Measurements from ENCODE around the gene SNTA1.
"Not testable (repeated sequence)": the region's sequence is repeated elsewhere in the genome, so short reads cannot be mapped to it uniquely, and the experiment has no call there.

SNTA1 gene

DNA sequence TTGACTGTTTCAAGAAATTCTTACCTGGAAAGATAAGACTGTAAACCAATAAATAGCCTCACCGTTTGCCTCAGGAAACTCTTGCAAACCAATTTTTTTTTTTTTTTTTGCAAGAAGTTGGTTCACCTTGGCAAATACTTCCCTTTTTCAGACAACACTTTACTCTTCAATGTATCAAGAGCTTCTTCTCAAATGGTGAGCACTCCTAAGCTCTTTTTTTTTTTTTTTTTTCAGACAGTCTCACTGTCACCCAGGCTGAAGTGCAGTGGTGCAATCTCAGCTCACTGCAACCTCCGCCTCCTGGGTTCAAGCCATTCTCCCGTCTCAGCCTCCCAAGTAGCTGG, 22.7 kb upstream of the SNTA1 start:
- DNase-seq (ENCODE audit: low spot score) (no peak), FAIRE-seq (no peak)

DNA sequence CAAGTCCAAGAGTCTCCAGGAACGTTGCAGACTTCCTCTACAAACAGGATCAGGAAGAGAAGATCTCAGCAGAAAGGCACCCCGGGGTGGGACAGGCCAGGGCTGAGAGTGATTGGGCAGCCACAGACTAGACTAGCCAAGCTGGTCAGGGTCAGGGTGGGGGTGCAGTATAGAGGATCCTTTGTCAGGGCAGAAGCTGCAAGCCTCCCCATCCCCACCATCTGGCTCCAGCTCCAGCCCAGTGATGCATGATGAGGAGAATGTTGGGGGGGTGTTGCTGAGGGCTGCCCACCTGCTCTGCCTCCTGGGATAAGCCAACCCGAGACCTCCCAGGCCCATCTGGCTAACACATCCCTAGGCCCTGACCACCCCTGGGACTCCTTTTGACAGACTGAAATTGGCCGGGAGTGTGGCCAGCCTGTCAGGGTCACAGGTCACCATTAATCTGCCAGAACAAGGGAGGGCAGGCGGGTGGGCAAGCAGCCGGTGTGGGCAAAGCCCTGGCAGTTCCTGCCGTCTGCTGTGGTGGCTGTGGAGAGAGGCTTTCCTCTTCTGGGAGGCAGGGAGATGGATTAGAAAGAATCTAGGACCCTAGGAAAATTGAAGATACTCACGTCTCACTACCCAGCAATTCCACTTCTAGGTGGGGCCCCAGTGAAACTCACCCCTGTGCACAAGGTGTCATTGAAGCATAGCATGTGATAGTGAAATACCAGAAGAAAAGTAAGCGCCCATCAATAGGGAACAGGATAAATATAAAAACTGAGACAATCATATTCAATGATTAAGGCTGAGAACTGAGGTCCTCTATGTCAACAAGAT, 22.1 kb upstream of the SNTA1 start:
- no peak for DNase-seq (ENCODE audit: low spot score)
- FAIRE-seq = no peak

DNA sequence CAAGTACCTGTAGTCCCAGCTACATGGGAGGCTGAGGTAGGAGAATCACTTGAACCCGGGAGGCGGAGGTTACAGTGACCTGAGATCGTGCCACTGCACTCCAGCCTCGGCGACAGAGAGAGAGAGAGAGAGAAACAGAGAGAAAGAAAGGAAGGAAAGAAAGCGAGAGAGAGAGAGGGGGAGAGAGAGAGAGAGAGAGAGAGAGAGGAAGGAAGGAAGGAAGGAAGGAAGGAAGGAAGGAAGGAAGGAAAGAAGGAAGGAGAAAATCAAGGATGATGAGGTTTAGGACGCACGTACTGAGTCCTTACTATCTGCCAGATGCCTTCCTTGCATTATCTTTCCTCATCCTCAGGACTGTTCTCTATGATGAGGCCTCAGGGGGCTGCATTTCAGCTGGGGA, 21.2 kb upstream of the SNTA1 start:
- not testable (repeated sequence) for FAIRE-seq; DNase-seq (ENCODE audit: low spot score)

DNA sequence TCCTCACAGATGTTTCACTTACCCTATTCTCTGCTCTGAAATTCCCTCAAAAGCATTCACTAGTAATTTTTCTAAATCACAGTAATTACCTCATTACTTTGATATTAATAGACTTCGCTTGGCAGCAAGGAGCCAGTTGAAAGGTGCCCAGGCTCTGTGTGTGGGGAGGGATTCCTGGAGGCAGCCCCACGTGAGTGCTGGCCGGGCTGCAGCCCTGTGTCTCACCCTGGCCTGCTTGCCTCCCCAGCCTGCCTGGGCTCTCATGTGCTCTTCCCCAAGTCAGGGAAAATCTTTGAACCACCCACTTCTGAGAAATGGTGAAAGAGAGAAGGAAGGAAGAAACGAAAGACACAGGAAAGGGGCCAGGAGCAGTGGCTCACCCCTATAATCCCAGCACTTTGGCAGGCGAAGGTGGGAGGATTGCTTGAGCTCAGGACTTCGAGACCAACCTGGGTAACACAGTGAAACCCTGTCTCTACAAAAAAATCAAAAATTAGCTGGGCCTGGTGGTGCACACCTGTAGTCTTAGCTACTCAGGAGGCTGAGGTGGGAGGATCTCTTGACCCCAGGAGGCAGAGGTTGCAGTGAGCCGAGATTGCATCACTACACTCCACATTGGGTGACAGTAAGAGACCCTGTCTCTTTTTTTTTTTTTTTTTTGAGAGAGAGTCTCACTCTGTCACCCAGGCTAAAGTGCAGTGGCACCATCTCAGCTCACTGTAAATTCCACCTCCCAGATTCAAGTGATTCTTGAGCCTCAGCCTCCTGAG, 20.0 kb upstream of the SNTA1 start:
- FAIRE-seq (no peak), DNase-seq (ENCODE audit: low spot score) (no peak)

DNA sequence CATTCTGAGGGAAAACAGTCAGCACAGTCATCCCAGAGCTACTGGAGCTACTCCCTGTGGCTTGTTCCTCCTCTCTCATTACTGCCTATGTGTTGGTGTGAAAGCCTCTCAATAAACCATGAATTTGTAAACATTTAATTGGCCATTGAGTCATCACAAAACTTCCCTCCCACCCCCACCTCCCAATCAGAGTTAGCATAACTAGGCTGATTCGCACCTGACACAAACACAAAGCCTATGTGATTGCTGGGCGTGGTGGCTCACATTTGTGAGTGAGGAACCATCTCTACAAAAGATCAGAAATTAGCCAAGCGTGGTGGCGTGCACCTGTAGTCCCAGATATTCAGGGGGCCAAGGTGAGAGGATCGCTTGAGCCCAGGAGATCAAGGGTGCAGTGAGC, 17.1 kb upstream of the SNTA1 start:
- DNase-seq (ENCODE audit: low spot score) = no peak
- no peak for FAIRE-seq

DNA sequence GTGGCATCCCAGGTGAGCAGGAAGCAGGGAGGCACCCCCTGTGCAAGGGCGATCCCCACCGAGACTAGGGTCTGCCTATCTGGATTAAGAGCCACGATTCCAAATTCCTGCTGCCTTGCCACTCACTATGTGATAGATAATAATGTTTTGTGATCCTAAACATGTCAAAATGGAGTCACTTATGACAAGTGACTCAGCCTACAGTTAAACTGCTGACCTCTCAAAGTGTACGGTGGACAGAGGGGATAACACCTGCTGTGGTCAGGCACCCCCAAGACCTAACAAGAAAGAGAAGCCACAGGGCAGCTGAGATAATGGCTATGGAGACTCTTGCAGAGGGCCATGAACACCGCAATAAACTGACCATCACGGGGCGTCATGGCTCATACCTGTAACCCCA, 16.0 kb upstream of the SNTA1 start:
- no peak for FAIRE-seq

DNA sequence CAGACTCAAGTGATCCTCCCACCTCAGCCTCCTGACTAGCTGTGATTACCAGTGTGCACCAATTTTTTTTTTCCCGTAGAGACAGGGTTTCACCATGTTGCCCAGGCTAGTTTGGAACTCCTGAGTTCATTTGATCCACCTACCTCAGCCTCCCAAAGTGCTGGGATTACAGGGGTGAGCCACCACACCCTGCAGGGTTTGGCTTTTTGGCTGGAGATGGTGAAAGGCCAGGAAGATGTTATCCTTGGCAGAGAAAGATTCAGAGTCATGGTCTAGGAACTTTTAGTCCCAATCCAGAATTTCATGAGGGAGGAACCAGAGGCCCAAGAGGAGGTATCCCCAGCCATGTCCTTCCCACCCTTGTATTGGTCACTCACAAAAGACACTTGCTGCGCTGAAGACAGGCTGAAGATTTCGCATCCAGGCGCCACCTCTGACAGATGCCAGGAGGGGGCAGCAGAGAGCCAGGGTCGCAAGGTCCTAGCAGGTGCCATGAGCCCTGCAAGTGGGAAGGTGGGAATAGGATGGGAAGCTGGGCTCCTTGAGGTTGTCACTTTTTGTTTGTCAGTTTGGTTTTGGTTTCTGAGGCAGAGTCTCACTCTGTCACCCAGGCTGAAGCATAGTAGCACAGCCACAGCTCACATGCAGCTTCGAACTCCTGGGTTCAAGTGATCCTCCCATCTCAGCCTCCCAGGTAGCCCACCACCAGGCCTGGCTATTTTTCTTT, 13.5 kb upstream of the SNTA1 start:
- peak; percentile 68 for DNase-seq (ENCODE audit: low spot score)
- FAIRE-seq = not testable (repeated sequence)

More for the DNA sequence above, 16.0 kb upstream of the SNTA1 start:
- no peak for DNase-seq (ENCODE audit: low spot score)

DNA sequence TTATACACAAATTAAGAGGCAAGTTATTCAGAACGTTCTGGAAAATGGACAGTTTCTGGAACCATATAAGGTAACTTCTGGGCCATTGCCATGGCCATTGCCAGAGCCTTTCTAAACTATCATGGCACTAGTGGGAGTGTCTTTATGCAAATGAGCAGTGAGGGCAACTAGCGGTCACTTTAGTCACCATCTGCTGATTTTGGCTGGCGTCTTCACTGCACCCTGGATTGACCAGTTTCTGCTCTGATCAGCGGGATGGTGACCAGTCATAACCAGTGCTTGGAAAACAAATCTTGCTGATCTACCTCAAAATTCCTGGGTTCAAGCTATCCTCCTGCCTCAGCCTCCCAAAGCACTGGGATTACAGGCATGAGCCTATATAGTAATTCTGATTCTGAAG, 7.3 kb upstream of the SNTA1 start:
- DNase-seq (ENCODE audit: low spot score) = no peak
- no peak for FAIRE-seq

DNA sequence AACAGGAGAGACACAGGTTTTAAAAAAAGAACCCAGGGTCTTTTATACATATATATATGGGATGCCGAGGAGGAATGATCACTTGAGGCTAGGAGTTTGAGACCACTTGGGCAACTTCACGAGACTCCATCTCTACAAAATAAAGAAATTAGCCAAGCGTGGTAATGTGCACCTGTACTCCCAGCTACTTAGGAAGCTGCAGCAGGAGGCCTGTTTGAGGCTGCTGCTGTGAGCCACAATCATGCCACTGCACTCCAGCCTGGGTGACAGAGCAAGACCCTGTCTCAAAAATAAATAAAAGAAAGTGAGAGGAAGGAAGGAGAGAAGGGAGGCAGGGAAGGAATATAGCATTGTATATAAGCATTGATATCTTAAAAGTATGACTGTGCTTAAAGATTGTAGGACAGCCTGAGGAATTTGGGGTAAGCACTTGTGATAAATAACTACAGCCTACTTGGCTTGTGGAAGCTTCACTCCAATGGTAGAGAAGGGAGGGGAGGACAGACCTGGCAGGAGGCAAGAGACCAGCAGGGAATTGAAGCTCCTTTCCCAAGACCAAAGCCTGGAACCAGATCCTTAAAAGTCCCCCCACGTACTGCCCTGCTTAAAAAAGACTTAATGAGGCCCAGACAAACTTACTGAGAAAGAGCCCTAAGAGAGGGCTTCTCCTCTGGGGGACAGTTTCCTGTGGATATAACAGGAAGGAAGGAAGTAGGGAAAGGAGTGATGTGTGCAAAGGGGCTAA, 2.5 kb upstream of the SNTA1 start:
- FAIRE-seq (no peak), DNase-seq (ENCODE audit: low spot score) (no peak)

DNA sequence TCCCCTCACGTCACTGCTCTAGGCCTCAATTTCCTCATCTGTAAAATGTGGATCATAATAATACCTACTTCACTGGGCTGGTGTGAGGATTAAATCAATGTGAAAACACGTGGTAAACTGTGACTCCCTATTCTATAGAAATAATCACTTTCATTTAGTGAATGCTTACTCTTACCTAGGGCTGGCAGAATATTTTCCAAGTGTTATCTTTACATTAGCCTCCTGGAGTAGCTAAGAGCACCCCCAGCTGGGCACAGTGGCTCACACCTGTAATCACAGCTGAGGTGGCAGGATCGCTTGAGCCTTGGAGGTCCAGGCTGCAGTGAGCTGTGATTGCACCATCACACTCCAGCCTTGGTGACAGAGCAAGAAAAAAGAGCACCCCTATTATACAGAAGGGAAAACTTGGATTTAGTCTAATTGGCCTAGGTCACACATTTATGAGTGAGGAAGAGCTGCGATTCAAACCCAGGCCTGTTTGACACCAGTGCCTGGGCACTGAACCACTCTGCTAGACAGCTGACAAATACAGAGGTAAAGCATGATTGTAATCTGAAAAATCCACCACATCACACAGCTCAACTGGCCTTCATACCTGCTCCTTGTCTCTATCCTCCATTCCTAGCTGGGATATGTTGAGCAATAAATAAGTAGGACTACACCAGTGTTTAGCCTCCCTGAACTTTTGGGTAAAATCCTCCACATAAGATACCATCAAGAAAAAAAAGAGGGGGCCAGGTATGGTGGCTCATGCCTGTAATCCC, 1.4 kb upstream of the SNTA1 start:
- FAIRE-seq = no peak
- peak; percentile 30 for DNase-seq (ENCODE audit: low spot score)

DNA sequence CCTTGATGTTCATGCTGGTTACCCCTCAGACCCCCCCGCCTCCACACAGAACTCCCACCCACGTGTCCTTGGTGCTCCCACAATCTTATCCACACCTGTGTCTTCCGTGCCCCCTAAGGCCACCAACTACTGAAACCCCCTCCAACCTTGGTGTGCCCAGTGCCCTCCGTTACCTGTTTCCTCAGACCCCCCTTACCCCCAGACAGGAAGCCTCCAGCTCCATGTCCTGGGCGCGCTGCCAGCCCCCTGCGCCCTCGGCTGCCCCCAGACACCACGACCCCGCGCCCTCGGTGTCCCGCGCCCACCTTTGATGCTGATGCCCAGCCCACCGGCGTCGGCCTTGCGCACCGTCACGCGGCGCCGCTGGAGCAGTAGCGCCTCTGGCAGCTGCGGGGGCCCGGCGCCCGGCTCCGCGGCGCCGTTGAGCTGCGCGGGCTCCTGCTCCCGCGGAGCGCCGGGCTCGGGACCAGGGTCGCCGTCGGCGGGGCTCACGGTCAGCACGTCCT, 504 bp downstream of the SNTA1 start:
- DNase-seq (ENCODE audit: low spot score) = no peak
- FAIRE-seq = no peak

DNA sequence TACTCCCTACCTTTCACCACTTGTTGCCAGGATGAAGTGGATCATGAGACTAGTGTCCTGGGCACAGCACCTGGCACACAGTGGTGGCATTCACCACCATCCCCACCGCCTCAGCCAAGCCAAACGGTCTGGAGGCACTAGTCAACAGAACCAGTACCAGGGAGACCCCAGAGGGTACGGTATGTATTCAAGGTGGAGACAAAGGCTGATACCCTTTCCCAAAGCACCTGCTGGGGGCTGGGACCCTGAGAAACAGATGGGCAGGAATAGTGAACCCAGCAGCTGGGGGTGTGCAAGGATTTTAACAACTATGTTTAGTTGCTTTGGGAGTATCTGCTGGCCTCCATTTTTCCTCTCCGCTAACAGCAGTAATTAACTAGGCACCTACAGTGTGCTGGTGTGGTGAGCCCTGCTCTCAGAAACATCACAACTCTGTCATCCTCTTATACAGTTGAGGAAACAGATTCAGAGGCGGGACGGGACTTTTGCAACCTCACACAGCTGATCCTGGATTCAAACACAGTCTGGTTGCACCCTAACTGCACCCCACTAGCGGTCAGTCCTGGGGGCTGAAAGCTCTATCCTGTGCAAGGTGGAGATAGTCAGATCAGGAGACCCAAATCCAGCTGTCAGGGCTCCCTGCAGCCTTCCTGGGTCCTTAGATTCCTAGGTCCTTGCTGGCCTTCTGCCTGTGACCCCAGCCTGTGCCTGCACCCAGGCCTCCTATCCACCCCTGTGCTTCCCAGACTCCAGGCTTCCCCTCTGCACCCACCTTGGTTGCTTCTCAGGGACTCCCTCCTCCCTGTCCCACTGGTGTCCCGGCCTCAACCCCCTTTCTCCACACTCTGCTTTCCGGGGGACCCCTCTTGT, 1.2 kb downstream of the SNTA1 start:
- DNase-seq (ENCODE audit: low spot score) = no peak
- FAIRE-seq = no peak

DNA sequence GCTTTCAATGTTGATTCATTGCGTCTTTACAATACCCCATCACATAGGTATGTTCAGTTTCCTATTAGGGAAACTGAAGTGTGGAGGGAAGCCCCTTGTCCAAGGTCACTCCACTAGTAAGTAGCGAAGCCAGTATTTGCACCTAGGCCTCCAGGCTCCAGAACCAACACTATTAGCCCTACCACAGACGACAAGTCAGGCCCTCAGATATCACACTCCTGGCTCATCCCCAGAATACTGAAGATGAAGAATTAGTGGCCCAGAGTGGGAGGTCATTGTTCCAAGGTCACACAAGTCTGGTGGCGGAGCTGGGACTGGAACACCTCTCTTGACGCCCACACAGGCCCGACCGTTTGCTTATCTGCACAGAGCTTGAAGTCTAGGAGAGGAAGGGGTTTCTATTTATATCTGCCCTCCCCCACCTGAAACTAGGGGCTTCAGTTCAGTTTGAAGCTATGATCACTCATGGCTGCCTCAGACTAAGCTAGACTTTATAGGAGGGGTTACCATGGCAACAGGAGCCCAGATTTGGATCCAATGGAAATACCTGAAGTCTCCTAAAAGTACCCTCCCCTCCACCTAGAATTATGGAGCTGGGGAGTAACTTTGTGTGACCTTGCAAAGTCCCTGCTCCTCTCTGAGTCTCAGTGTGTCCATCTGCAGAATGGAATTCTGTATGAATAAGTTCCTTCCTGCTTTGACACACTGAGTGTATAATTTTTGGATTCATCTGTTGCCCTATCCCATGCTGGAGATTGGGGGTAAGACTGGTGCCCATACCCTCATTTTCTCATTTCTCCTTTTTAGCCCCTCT, 2.2 kb downstream of the SNTA1 start:
- DNase-seq (ENCODE audit: low spot score) = no peak
- no peak for FAIRE-seq

DNA sequence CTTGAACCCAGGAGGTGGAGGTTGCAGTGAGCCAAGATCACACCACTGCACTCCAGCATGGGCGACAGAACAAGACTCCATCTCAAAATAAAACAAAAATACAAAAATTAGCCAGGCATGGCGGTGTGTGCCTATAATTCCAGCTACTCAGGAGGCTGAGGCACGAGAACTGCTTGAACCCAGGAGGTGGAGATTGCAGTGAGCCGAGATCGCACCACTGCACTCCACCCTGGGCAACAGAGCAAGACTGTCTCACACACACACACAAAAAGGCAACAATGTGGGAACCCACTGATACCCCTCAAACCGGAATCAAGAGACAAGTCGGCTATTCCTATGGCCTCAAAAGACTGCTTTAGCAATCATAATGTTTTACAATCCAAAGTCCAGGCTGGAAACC, 3.0 kb downstream of the SNTA1 start:
- FAIRE-seq; DNase-seq (ENCODE audit: low spot score): not testable (repeated sequence)

DNA sequence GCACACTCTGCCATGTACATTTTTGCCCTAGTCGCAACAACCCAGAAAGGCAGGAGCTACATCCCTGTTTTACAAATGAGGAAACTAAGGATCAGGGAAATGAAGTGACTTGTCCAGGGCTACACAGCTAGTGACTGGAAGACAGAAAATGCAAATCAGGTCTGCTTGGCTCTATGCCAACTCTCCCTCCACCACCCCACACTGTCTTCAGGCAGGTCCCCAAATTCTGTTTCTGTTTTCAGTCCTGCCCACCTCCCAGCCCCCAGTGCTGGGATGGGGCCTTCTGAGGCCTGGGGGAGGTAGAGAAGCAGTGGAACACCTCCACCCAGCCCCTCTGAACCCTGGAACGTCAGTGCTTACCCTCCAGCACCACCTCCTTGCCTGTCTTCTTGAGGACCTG, 5.1 kb downstream of the SNTA1 start:
- DNase-seq (ENCODE audit: low spot score) (no peak), FAIRE-seq (no peak)

DNA sequence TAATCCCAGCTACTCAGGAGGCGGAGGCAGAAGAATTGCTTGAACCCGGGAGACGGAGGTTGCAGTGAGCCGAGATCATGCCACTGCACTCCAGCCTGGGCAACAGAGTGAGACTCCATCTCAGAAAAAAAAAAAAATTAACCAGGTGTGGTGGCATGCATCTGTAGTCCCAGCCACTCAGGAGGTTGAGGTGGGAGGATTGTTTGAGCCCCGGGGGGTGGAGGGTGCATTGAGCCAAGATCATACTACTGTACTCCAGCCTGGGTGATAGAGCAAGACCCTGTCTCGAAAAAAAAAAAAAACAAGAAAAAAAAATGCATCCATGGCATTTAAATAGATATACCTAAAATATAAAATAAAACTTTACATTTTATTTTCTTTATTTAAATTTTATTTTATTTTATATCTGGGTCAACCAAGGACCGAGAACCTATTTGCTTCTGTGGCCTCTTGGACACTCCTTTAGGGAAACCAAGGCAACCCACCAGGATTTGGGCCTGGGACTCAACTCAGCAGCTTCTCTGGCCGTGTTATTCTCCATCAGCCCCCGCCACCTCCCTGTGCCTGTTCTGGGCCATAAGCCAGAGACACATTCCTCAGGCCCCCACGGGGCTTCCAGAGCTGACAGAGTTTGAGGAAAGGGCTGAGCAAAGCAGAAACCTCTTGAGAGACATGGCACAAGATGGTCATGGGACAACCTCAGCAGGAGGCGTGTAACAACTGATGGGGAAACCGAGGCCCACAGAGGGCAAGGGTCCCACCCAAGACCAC, 6.2 kb downstream of the SNTA1 start:
- no peak for DNase-seq (ENCODE audit: low spot score)

DNA sequence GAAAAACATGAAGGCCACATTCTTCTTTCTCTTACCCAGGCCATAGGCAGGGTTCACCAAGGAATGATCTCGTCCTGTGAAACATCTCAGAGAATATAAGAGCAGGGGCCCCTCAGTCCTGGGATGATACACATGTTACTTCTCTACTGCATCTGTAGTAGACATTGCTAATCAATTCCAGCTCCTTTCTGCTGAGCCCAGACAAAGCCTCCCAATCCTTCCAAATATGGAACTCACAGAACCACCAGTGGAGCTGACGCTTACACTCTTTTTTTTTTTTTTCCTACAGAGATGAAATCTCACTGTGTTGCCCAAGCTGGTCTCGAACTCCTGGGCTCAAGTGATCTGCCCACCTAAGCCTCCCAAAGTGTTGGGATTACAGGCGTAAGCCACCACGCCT, 9.1 kb downstream of the SNTA1 start:
- FAIRE-seq (no peak), DNase-seq (ENCODE audit: low spot score) (no peak)

More for the DNA sequence above, 6.2 kb downstream of the SNTA1 start:
- FAIRE-seq = no peak
